ENCODE data around the gene MAPK9. TPM values are rescaled to one million over a fixed set of nuclear protein-coding genes. Genes with fewer than 3 reads are reported as not detected.

Gene MAPK9
- polyA plus RNA-seq, 4 donors, result 34.8 to 48.4 (median 43.9) TPM

Other genes starting within 250 kb of the MAPK9 start
- gene RNF130, start 220.3 kb downstream of the MAPK9 start, polyA plus RNA-seq (ENCODE audit: insufficient read length in 4 of 4), result 10 to 100 TPM; 66.1 to 81.4 (median 80.3) TPM
- gene RASGEF1C, start 82.9 kb downstream of the MAPK9 start, polyA plus RNA-seq (ENCODE audit: insufficient read length in 4 of 4), result 1 to 10 TPM in 1 of 4 donors, under 1 TPM in 3; 0.55 to 1.1 (median 0.88) TPM
- 1 to 10 TPM; 4.2 to 4.9 (median 4.6) TPM for gene GFPT2, start 61.3 kb upstream of the MAPK9 start, polyA plus RNA-seq (ENCODE audit: insufficient read length in 4 of 4)
- gene CNOT6, start 202.3 kb upstream of the MAPK9 start, polyA plus RNA-seq (ENCODE audit: insufficient read length in 4 of 4), result 10 to 100 TPM; 53.0 to 74.1 (median 61.4) TPM

Measured in right renal pelvis (tissue), 4 donors.